NCI-H128 (cell line): ENCODE data around the gene CDH23.

ENCODE experiments used
- DNase-seq: peaks from one replicate; lab custom pipeline; 2025; ENCODE audit not compliant: unreplicated experiment; lab: John Stamatoyannopoulos, UW

Gene CDH23

GRCh38 chr10:71480662-71481061 is 83.9 kb downstream of the CDH23 start:
- DNase-seq: no peak

- no peak for DNase-seq
Measured at GRCh38 chr10:71481746-71482410, 85.2 kb downstream of the CDH23 start.

- DNase-seq: no peak
Measured at GRCh38 chr10:71482620-71483019, 85.9 kb downstream of the CDH23 start.

- no peak for DNase-seq
Measured at GRCh38 chr10:71483135-71483534, 86.4 kb downstream of the CDH23 start.

GRCh38 chr10:71483885-71484751 is 87.4 kb downstream of the CDH23 start:
- no peak for DNase-seq

GRCh38 chr10:71486484-71487114 is 89.9 kb downstream of the CDH23 start:
- DNase-seq: no peak

- no peak for DNase-seq
Measured at GRCh38 chr10:71487726-71488125, 91.0 kb downstream of the CDH23 start.

- no peak for DNase-seq
Measured at GRCh38 chr10:71489077-71489476, 92.4 kb downstream of the CDH23 start.

GRCh38 chr10:71492872-71493271 is 96.2 kb downstream of the CDH23 start:
- no peak for DNase-seq

- no peak for DNase-seq
Measured at GRCh38 chr10:71493741-71494140, 97.0 kb downstream of the CDH23 start.

- no peak for DNase-seq
Measured at GRCh38 chr10:71494476-71494875, 97.8 kb downstream of the CDH23 start.

- DNase-seq: no peak
Measured at GRCh38 chr10:71494980-71495381, 98.3 kb downstream of the CDH23 start.

GRCh38 chr10:71496927-71497762 is 100.4 kb downstream of the CDH23 start:
- no peak for DNase-seq

GRCh38 chr10:71497763-71498326 is 101.1 kb downstream of the CDH23 start:
- DNase-seq: no peak

GRCh38 chr10:71501402-71501801 is 104.7 kb downstream of the CDH23 start:
- no peak for DNase-seq

GRCh38 chr10:71502190-71502589 is 105.5 kb downstream of the CDH23 start:
- DNase-seq: no peak

GRCh38 chr10:71502851-71503250 is 106.1 kb downstream of the CDH23 start:
- no peak for DNase-seq

- DNase-seq: no peak
Measured at GRCh38 chr10:71504168-71504567, 107.4 kb downstream of the CDH23 start.

GRCh38 chr10:71504570-71504969 is 107.8 kb downstream of the CDH23 start:
- no peak for DNase-seq

GRCh38 chr10:71505862-71506261 is 109.1 kb downstream of the CDH23 start:
- no peak for DNase-seq

GRCh38 chr10:71509444-71509843 is 112.7 kb downstream of the CDH23 start:
- no peak for DNase-seq
